ENCODE data around the gene PDE3B. TPM values are rescaled to one million over a fixed set of nuclear protein-coding genes. Genes with fewer than 3 reads are reported as not detected.

PDE3B gene
- total and polyA plus RNA-seq, 9 of the 15 experiments (the other 6 are each of a cell fraction or from before 2014, with no cell fraction given) = 2.3 to 22.5 (median 12.2) TPM

DNA sequence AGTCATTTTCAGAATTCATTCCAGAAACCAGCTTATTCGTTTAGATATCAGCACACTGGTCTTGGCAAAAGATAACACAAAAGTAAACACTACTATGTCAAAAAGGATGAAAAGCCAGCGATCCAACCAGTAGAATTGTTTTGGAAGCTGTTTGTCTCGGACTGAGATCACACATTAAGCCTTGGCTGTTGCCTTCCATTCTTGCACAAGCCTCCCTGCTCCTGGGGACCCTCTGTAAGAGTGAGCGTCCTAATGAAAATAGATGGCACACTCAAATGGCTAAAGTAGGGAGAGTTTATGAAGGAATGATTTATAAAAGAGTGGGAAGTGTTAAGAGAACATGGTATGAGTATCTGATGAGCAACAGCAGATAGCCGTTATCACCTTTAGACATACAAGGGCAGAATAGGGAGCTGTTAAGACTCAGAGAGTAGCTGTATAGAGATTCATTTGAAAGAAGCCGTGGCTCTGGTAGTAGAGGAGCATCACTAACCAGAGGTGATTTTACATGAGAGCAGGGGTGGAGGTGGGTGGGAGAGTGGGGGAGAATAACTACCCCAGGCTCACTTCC, 25.2 kb downstream of the PDE3B start (continued):
- TF ChIP-seq ZNF280A (IDR thresholded peaks at IDR 0.05; ENCODE audit: low read depth, partially characterized antibody) = no peak
- TF ChIP-seq EP300 (IDR thresholded peaks at IDR 0.05; ENCODE audit: low read length) = peak; percentile 14; the same call in 1 of the 2 replicates
- TF ChIP-seq ZBTB17 (CRISPR knock-in tag; IDR thresholded peaks at IDR 0.05) = 0 out of 2 replicates have a peak, but pooled peaks have one; percentile 59
- TF ChIP-seq KAT8 (IDR thresholded peaks at IDR 0.05; ENCODE audit: low read depth) = no peak
- TF ChIP-seq BCOR (IDR thresholded peaks at IDR 0.05) = no peak
- TF ChIP-seq ZNF76 (CRISPR knock-in tag; IDR thresholded peaks at IDR 0.05; ENCODE audit: borderline replicate concordance) = no peak
- no peak for TF ChIP-seq MAFG (tag; conservative IDR thresholded peaks at IDR 0.05)
- no peak for TF ChIP-seq DNMT1 (IDR thresholded peaks at IDR 0.05)
- no peak for TF ChIP-seq NEUROD1 (IDR thresholded peaks at IDR 0.05; ENCODE audit: borderline replicate concordance, low read depth, low read length, partially characterized antibody)
- TF ChIP-seq, protein P1, sequence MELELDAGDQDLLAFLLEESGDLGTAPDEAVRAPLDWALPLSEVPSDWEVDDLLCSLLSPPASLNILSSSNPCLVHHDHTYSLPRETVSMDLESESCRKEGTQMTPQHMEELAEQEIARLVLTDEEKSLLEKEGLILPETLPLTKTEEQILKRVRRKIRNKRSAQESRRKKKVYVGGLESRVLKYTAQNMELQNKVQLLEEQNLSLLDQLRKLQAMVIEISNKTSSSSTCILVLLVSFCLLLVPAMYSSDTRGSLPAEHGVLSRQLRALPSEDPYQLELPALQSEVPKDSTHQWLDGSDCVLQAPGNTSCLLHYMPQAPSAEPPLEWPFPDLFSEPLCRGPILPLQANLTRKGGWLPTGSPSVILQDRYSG (tag; conservative IDR thresholded peaks at IDR 0.05; ENCODE audit: low read depth) = no peak
- no peak for TF ChIP-seq RBM34 (IDR thresholded peaks at IDR 0.05; ENCODE audit: borderline replicate concordance, insufficient read depth, low read length)
- TF ChIP-seq MYBL2 (IDR thresholded peaks at IDR 0.05; ENCODE audit: low read depth) = peak; percentile 48; the same call in 1 of the 2 replicates
- TF ChIP-seq MYBL2 (CRISPR knock-in tag; IDR thresholded peaks at IDR 0.05; ENCODE audit: borderline replicate concordance) = no peak
- TF ChIP-seq GABPA (tag; conservative IDR thresholded peaks at IDR 0.05; ENCODE audit: low read depth) = no peak
- no peak for TF ChIP-seq CAMTA2 (CRISPR knock-in tag; conservative IDR thresholded peaks at IDR 0.05)
- TF ChIP-seq TRIM28 (IDR thresholded peaks at IDR 0.05) = no peak
- TF ChIP-seq, protein P2, sequence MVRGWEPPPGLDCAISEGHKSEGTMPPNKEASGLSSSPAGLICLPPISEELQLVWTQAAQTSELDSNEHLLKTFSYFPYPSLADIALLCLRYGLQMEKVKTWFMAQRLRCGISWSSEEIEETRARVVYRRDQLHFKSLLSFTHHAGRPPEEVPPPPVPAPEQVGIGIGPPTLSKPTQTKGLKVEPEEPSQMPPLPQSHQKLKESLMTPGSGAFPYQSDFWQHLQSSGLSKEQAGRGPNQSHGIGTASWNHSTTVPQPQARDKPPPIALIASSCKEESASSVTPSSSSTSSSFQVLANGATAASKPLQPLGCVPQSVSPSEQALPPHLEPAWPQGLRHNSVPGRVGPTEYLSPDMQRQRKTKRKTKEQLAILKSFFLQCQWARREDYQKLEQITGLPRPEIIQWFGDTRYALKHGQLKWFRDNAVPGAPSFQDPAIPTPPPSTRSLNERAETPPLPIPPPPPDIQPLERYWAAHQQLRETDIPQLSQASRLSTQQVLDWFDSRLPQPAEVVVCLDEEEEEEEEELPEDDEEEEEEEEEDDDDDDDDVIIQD (CRISPR knock-in tag; IDR thresholded peaks at IDR 0.05) = no peak
- no peak for TF ChIP-seq TARDBP (IDR thresholded peaks at IDR 0.05)
- TF ChIP-seq, protein P3, sequence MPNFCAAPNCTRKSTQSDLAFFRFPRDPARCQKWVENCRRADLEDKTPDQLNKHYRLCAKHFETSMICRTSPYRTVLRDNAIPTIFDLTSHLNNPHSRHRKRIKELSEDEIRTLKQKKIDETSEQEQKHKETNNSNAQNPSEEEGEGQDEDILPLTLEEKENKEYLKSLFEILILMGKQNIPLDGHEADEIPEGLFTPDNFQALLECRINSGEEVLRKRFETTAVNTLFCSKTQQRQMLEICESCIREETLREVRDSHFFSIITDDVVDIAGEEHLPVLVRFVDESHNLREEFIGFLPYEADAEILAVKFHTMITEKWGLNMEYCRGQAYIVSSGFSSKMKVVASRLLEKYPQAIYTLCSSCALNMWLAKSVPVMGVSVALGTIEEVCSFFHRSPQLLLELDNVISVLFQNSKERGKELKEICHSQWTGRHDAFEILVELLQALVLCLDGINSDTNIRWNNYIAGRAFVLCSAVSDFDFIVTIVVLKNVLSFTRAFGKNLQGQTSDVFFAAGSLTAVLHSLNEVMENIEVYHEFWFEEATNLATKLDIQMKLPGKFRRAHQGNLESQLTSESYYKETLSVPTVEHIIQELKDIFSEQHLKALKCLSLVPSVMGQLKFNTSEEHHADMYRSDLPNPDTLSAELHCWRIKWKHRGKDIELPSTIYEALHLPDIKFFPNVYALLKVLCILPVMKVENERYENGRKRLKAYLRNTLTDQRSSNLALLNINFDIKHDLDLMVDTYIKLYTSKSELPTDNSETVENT (CRISPR knock-in tag; IDR thresholded peaks at IDR 0.05) = no peak
- no peak for TF ChIP-seq NR0B1 (IDR thresholded peaks at IDR 0.05; ENCODE audit: partially characterized antibody)
- TF ChIP-seq CSDE1 (IDR thresholded peaks at IDR 0.05) = no peak
- TF ChIP-seq TBL1XR1 (IDR thresholded peaks at IDR 0.05; ENCODE audit: low read length in 2 of 2) = no peak
- no peak for TF ChIP-seq ZNF124 (CRISPR knock-in tag; IDR thresholded peaks at IDR 0.05)

Measured in K562 (cell line).